Right atrium auricular region (tissue), 2 donors: ENCODE data around the gene TEAD2. TPM values are rescaled to one million over a fixed set of nuclear protein-coding genes. Genes with fewer than 3 reads are reported as not detected.

Source experiments
- DNase-seq: peaks from one replicate; pipeline ENCODE4 v3.0.0-alpha.2; 2019; ENCODE audit warnings: low spot score
- H3K27ac ChIP-seq, 2 donors: fragments of 200-600 bp; sonication (generic); 1 replicate in 1 of 2; 2 replicates in 1 of 2; pipeline ENCODE4 v1.5.1; 2016 to 2019
- H3K27me3 ChIP-seq, 2 donors: fragments of 200-600 bp; sonication (generic); one replicate each; pipeline versions ENCODE4 v1.5.1 to v1.6.0; 2017 to 2019
- H3K36me3 ChIP-seq: fragments of 200-600 bp; sonication (generic); one replicate; pipeline ENCODE4 v1.5.1; 2016
- H3K4me1 ChIP-seq, 2 donors: fragments of 200-600 bp; sonication (generic); one replicate each; pipeline versions ENCODE4 v1.5.1 to v1.6.0; 2017 to 2019
- H3K4me3 ChIP-seq, 2 donors: fragments of 200-600 bp; sonication (generic); 1 replicate in 1 of 2; 2 replicates in 1 of 2; pipeline ENCODE4 v1.5.1; 2017 to 2019; ENCODE audit warnings: mild to moderate bottlenecking in 1 of 2, moderate library complexity in 1 of 2
- H3K9me3 ChIP-seq, 2 donors: fragments of 200-600 bp; sonication (generic); one replicate each; pipeline ENCODE4 v1.5.1; 2019
- total RNA-seq, 2 donors: library from RNA; depleted of rRNA; stranded (reverse); fragments of >200 nt; gene quantifications; one replicate each; pipeline ENCODE4 v1.1.0, GENCODE V29; 2016
- TF ChIP-seq, protein P1 (sequence below), 2 donors: fragments of 200-600 bp; sonication (generic); IDR thresholded peaks; one replicate each; pipeline ENCODE4 v1.5.1; 2019; ENCODE audit warnings: antibody characterized with exemption in 2 of 2

Gene TEAD2
- 10 to 100 TPM; 39.8 to 45.3 TPM for total RNA-seq

DNA sequence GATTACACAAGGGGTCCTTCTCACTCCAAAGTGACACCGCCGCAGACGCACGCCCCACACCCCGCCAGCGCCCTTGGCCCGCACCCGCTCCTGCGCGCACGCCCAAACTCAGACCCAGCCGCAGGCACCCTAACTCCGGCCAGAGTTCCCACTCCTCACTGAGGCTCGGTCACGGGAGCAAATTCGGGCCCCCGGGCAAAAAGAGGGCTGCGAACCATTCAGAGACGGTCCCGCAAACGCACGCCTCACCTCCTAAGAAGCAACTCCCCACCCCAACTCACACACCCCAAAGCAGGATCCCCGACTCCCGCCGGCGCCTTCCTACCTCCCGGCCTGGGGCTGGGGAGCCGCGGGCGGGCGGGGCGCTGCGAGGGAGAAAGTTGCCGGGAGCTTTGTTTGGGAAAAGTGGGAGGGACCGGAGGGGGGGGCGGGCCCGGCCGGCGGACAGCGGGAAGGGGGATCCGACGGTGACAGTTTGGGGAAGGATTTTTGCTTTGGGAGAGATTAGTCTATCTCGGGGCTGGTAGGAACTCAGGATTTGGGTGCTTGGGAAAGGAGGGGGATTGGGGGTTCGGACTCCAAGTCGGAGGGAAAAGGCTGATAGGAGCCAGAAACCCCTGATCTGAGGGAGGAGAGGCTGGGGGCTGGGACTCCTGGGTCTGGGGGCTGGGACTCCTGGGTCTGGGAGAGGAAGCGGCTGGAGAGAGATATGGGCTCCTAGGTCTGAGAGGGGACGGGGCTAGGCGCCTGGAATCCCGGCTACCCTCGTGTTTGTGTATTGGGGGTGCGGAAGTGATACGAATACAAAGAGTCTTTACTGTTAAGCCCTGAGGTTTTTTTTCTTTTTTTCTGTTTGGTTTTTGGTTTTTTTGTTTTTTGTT is at the start of gene TEAD2:
Gene TEAD2 (minus strand): TSS at position 369 of the 881 bp plus-strand sequence. CDS start 2,341 bp downstream, outside the sequence.
- H3K4me3 ChIP-seq, result peak within 1 kb of the TSS; percentile 82 to 91
- TF ChIP-seq, protein P1, sequence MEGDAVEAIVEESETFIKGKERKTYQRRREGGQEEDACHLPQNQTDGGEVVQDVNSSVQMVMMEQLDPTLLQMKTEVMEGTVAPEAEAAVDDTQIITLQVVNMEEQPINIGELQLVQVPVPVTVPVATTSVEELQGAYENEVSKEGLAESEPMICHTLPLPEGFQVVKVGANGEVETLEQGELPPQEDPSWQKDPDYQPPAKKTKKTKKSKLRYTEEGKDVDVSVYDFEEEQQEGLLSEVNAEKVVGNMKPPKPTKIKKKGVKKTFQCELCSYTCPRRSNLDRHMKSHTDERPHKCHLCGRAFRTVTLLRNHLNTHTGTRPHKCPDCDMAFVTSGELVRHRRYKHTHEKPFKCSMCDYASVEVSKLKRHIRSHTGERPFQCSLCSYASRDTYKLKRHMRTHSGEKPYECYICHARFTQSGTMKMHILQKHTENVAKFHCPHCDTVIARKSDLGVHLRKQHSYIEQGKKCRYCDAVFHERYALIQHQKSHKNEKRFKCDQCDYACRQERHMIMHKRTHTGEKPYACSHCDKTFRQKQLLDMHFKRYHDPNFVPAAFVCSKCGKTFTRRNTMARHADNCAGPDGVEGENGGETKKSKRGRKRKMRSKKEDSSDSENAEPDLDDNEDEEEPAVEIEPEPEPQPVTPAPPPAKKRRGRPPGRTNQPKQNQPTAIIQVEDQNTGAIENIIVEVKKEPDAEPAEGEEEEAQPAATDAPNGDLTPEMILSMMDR (IDR thresholded peaks at IDR 0.05), result no peak
- peaks cover 23% of the 10 kb centered on the region for H3K36me3 ChIP-seq
- H3K27ac ChIP-seq, result peak within 1 kb of the TSS; percentile 97
- no peaks in the 10 kb centered on the region for H3K27me3 ChIP-seq
- H3K9me3 ChIP-seq, result no peaks in the 10 kb centered on the region
- peak; percentile 70 for DNase-seq
- peaks cover 0 to 22% of the 10 kb centered on the region in 2 donors for H3K4me1 ChIP-seq

DNA sequence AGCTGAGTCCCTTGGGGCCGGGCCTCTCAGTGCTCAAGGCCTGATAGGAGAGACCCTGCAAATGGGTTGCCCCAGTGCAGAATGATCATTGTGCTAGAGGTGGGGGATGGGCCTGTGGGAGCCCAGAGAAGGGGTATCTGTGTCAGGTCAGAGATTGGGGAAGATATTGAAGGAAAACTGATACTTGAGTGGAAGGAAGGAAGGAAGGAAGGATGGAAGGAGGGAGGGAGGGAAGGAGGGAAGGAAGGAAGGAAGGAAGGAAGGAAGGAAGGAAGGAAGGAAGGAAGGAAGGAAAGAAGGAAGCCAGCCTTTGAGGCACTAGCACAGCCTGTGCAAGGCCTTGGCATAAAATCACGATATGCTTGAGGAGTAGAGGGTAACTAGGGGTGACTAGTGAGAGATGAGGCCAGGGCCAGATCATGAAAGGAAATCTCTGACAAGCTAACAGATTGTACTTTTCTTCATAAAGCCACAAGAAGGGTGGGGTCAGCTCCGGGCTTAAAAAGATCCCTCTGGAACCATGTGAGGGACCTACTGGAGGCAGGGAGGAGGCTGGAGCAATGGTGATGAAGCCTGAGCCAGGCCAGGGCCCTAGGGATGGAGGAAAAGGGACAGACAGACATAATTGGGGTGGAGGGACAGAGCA is 49.6 kb upstream of the TEAD2 start:
- DNase-seq, result no peak
- Histone ChIP-seq H3K27me3 (no peaks in the 10 kb centered on the region), H3K4me1 (no peaks in the 10 kb centered on the region), H3K4me3 (no peak overlapping the region), H3K9me3 (no peaks in the 10 kb centered on the region), H3K36me3 (no peaks in the 10 kb centered on the region), H3K27ac (no peak overlapping the region)
- TF ChIP-seq, protein P1 (IDR thresholded peaks at IDR 0.05), result no peak

DNA sequence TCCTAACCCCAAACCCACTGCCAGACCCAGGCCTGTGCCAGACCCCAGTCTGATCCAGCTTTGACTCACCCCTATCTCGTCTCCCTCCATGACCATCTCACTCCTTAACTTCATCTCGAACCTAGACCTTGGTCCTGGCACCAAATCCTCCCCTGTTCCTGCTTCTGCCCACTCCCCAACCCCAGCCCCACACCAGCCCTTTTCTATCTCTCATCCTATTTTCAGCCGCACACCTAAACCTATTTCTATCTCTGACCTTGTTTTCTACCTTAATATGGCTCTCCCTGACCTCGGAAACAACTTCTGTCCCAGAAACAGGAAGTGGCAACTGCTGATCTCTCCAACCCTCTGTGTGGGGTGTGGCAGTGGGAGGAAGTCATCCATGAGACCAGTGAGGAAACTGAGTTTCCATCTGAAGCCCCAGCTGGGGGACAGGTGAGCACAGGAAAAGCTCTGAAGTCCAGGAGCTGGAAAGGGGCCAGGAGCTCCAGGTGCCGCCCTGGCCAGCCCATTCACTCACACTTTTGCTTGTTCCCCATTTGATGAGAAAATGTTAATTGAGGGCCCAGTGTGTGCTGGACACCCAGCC is 47.3 kb upstream of the TEAD2 start:
- Histone ChIP-seq H3K4me3 (no peak overlapping the region), H3K9me3 (no peaks in the 10 kb centered on the region), H3K27me3 (no peaks in the 10 kb centered on the region), H3K4me1 (no peaks in the 10 kb centered on the region), H3K36me3 (no peaks in the 10 kb centered on the region), H3K27ac (no peak overlapping the region)
- TF ChIP-seq, protein P1 (IDR thresholded peaks at IDR 0.05), result no peak
- no peak for DNase-seq

GRCh38 chr19:49408816-49409440 is 46.7 kb upstream of the TEAD2 start:
- no peak for DNase-seq
- Histone ChIP-seq H3K4me1 (no peaks in the 10 kb centered on the region), H3K27me3 (no peaks in the 10 kb centered on the region), H3K36me3 (no peaks in the 10 kb centered on the region), H3K27ac (no peak overlapping the region), H3K4me3 (no peak overlapping the region), H3K9me3 (no peaks in the 10 kb centered on the region)
- TF ChIP-seq, protein P1 (IDR thresholded peaks at IDR 0.05), result no peak

DNA sequence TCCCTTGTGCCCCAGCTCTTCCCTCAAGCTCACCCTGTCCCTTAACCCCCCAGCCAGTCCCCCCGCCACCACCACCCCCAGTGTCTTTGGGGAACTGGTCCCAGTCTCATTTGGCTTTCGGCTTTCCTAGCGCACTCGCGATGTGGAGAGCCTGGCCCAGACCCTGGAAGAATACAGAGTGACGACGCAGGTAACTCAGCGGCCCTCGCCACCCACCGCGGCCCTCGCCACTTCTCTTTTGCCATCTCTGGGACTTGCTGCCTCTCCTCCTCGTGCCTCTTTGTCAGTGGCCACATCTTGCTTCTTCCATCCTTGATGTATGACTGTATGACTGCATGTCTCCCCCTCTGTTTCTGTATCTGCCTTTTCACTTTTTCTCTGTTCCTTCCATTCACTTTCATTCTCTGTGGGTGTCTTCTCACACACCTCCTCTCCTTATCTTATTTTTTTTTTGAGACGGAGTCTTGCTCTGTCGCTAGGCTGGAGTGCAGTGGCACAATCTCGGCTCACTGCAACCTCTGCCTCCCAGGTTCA is 45.3 kb upstream of the TEAD2 start:
- H3K36me3 ChIP-seq, result no peaks in the 10 kb centered on the region
- TF ChIP-seq, protein P1 (IDR thresholded peaks at IDR 0.05), result no peak
- no peak overlapping the region for H3K27ac ChIP-seq
- H3K9me3 ChIP-seq, result no peaks in the 10 kb centered on the region
- no peak overlapping the region for H3K4me3 ChIP-seq
- no peaks in the 10 kb centered on the region for H3K4me1 ChIP-seq
- H3K27me3 ChIP-seq, result no peaks in the 10 kb centered on the region
- DNase-seq, result no peak
